HG03460 (cell line): ENCODE data around the gene GAS1.

ENCODE experiments used
- ATAC-seq: cut with Tn5 transposase; IDR thresholded peaks from one replicate; pipeline ENCODE4 v1.9.1; 2021; ENCODE audit not compliant: unreplicated experiment

The GAS1 gene

GRCh38 chr9:86965636-86966395, 18.5 kb upstream of the GAS1 start:
- ATAC-seq, result no peak

- ATAC-seq, result no peak
These were observed 15.4 kb upstream of the GAS1 start for GRCh38 chr9:86962692-86963091.

GRCh38 chr9:86960938-86961337, 13.6 kb upstream of the GAS1 start:
- no peak for ATAC-seq

- ATAC-seq, result no peak
These were observed 10.9 kb upstream of the GAS1 start for GRCh38 chr9:86958203-86958602.

GRCh38 chr9:86955561-86955960, 8.3 kb upstream of the GAS1 start:
- no peak for ATAC-seq

GRCh38 chr9:86955042-86955441, 7.7 kb upstream of the GAS1 start:
- no peak for ATAC-seq

- ATAC-seq, result no peak
These were observed 5.9 kb upstream of the GAS1 start for GRCh38 chr9:86953181-86953580.

GRCh38 chr9:86948074-86948929, 996 bp upstream of the GAS1 start:
- ATAC-seq, result peak; percentile 68

- ATAC-seq, result peak; percentile 35
These were observed 833 bp downstream of the GAS1 start for GRCh38 chr9:86946201-86947145.

GRCh38 chr9:86945728-86946200, 1.5 kb downstream of the GAS1 start:
- no peak for ATAC-seq

- ATAC-seq, result no peak
These were observed 2.2 kb downstream of the GAS1 start for GRCh38 chr9:86944796-86945727.

- ATAC-seq, result no peak
These were observed 3.8 kb downstream of the GAS1 start for GRCh38 chr9:86943201-86944113.

GRCh38 chr9:86942281-86943200, 4.8 kb downstream of the GAS1 start:
- ATAC-seq, result no peak

GRCh38 chr9:86941197-86941596, 6.1 kb downstream of the GAS1 start:
- ATAC-seq, result no peak

- no peak for ATAC-seq
These were observed 6.5 kb downstream of the GAS1 start for GRCh38 chr9:86940774-86941173.

- ATAC-seq, result no peak
These were observed 7.4 kb downstream of the GAS1 start for GRCh38 chr9:86939891-86940290.

GRCh38 chr9:86939321-86939720, 8.0 kb downstream of the GAS1 start:
- ATAC-seq, result no peak

GRCh38 chr9:86938780-86939179, 8.5 kb downstream of the GAS1 start:
- no peak for ATAC-seq
